Lower leg skin (tissue), 3 donors: Measurements from ENCODE around the gene SYVN1.

ENCODE experiments used
- POLR2A ChIP-seq, 2 donors: fragments of 450-650 bp; IDR thresholded peaks; one replicate each; pipeline ENCODE4 v1.6.1; 2016 to 2017; ENCODE audit warnings: antibody characterized with exemption in 2 of 2, mild to moderate bottlenecking in 1 of 2, moderate library complexity in 1 of 2
- TF ChIP-seq, protein P1 (sequence below), 3 donors: fragments of 450-650 bp; IDR thresholded peaks; one replicate each; pipeline ENCODE4 v1.5.1; 2016; ENCODE audit warnings: antibody characterized with exemption in 3 of 3, mild to moderate bottlenecking in 3 of 3, moderate library complexity in 2 of 3

DNA sequence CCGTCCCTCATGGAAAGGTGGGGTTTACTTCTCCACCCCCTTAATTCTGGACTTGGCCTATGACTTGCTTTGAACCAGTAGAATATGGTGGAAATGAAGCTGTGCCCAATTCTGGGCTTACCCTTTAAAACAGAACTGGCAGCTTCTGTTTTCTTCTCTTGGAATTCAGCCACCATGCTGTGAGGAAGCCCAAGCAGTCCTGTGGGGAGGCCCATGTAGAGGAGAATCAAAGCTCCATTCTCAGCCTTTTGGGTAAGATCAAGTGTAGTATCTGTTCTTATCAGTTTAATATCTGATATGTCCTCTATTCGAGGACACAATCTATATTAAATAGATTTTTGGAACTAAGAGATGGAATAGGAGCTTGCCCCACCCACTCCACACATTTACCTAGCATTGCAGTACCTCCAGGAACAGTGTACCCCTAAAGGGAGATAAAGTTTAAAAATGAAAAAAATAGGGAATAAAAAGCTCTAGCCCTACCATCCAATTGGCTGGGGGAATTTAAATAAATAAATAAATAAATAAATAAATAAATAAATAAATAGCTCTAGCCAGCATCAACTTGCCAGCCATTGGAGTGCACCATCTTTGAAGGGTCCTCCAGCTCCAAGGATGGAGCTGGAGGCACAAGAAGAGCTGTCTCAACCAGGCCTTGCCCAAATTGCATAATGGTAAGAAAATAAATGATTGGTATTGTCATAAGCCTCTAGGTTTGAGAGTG is 13.2 kb upstream of the SYVN1 start:
- TF ChIP-seq, protein P1, sequence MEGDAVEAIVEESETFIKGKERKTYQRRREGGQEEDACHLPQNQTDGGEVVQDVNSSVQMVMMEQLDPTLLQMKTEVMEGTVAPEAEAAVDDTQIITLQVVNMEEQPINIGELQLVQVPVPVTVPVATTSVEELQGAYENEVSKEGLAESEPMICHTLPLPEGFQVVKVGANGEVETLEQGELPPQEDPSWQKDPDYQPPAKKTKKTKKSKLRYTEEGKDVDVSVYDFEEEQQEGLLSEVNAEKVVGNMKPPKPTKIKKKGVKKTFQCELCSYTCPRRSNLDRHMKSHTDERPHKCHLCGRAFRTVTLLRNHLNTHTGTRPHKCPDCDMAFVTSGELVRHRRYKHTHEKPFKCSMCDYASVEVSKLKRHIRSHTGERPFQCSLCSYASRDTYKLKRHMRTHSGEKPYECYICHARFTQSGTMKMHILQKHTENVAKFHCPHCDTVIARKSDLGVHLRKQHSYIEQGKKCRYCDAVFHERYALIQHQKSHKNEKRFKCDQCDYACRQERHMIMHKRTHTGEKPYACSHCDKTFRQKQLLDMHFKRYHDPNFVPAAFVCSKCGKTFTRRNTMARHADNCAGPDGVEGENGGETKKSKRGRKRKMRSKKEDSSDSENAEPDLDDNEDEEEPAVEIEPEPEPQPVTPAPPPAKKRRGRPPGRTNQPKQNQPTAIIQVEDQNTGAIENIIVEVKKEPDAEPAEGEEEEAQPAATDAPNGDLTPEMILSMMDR (IDR thresholded peaks at IDR 0.05): no peak
- no peak for TF ChIP-seq POLR2A (IDR thresholded peaks at IDR 0.05)
